GM08714 (cell line): Measurements from ENCODE around the gene WWP2.

Experiments
- H3K4me3 ChIP-seq: fragments of 200-500 bp; sonication (Bioruptor generic); 2 replicates; pipeline ENCODE4 v1.5.1; 2014; ENCODE audit warnings: mild to moderate bottlenecking, low read length, inconsistent platforms
- ZNF274 ChIP-seq: IDR thresholded peaks from 2 replicates; pipeline ENCODE4 v1.6.1; 2012; ENCODE audit warnings: mild to moderate bottlenecking, low read depth, low read length

WWP2 gene

GRCh38 chr16:69827524-69827923 is 65.4 kb downstream of the WWP2 start:
- TF ChIP-seq ZNF274, result no peak
- H3K4me3 ChIP-seq, result no peak overlapping the region

- no peak overlapping the region for H3K4me3 ChIP-seq
- no peak for TF ChIP-seq ZNF274
Measured at GRCh38 chr16:69829338-69829737, 67.2 kb downstream of the WWP2 start.

GRCh38 chr16:69830146-69830533 is 68.0 kb downstream of the WWP2 start:
- no peak for TF ChIP-seq ZNF274
- H3K4me3 ChIP-seq, result no peak overlapping the region

GRCh38 chr16:69830534-69831211 is 68.5 kb downstream of the WWP2 start:
- TF ChIP-seq ZNF274, result no peak
- H3K4me3 ChIP-seq, result no peak overlapping the region

- no peak overlapping the region for H3K4me3 ChIP-seq
- no peak for TF ChIP-seq ZNF274
Measured at GRCh38 chr16:69831212-69832123, 69.3 kb downstream of the WWP2 start.

GRCh38 chr16:69833357-69834282 is 71.5 kb downstream of the WWP2 start:
- no peak overlapping the region for H3K4me3 ChIP-seq
- TF ChIP-seq ZNF274, result no peak

- no peak for TF ChIP-seq ZNF274
- peak overlapping the region; percentile 24; the same call in 1 of the 2 replicates for H3K4me3 ChIP-seq
Measured at GRCh38 chr16:69834807-69835466, 72.8 kb downstream of the WWP2 start.

- no peak for TF ChIP-seq ZNF274
- H3K4me3 ChIP-seq, result no peak overlapping the region
Measured at GRCh38 chr16:69836257-69836656, 74.1 kb downstream of the WWP2 start.

- no peak for TF ChIP-seq ZNF274
- no peak overlapping the region for H3K4me3 ChIP-seq
Measured at GRCh38 chr16:69837380-69837779, 75.2 kb downstream of the WWP2 start.

- no peak for TF ChIP-seq ZNF274
- H3K4me3 ChIP-seq, result no peak overlapping the region
Measured at GRCh38 chr16:69838489-69838888, 76.4 kb downstream of the WWP2 start.

- no peak for TF ChIP-seq ZNF274
- H3K4me3 ChIP-seq, result no peak overlapping the region
Measured at GRCh38 chr16:69839240-69839688, 77.1 kb downstream of the WWP2 start.

- TF ChIP-seq ZNF274, result no peak
- no peak overlapping the region for H3K4me3 ChIP-seq
Measured at GRCh38 chr16:69839798-69840409, 77.8 kb downstream of the WWP2 start.

- no peak for TF ChIP-seq ZNF274
- H3K4me3 ChIP-seq, result no peak overlapping the region
Measured at GRCh38 chr16:69840975-69841374, 78.8 kb downstream of the WWP2 start.

- no peak overlapping the region for H3K4me3 ChIP-seq
- no peak for TF ChIP-seq ZNF274
Measured at GRCh38 chr16:69844441-69844840, 82.3 kb downstream of the WWP2 start.
